ENCODE data around the gene SEMA3A. TPM values are rescaled to one million over a fixed set of nuclear protein-coding genes. Genes with fewer than 3 reads are reported as not detected.

SEMA3A gene
- total RNA-seq, 4 donors from 2014 or later: 27.8 to 39.0 (median 34.5) TPM

DNA sequence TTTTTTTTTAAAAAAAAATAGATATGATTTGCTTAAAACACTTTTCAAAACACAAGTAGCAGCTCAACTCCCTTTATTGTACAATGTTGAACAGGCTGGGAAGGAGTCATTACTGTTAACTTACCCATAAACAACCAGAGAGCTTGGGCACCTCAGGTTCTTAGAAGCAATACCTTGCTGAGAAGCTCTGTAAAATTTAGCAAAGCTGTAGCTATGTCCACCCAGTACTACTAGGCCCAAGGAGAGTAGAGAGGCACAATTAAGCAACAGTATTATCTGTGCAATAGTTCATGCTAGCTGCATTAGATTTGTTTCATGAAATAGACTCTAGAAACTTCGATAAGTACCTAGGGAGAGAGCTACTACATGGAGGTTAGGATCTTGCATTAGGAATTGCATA is 32.0 kb downstream of the SEMA3A start:
- Histone ChIP-seq H3K4me3 (no peak overlapping the region), H3K4me1 (peaks cover 0 to 41% (median 37%) of the 10 kb centered on the region in 4 donors), H3K9me3 (no peaks in the 10 kb centered on the region), H3K27ac (replicated peaks in 1 of 4) (peak overlapping the region; percentile 29 to 50 (median 38)), H3K36me3 (no peaks in the 10 kb centered on the region), H3K27me3 (no peaks in the 10 kb centered on the region)
- no peak for TF ChIP-seq POLR2A (IDR thresholded peaks at IDR 0.05; ENCODE audit: low read depth)
- TF ChIP-seq CTCF (IDR thresholded peaks at IDR 0.05): no peak
- TF ChIP-seq EP300 (IDR thresholded peaks at IDR 0.05): no peak
- TF ChIP-seq POLR2AphosphoS5 (IDR thresholded peaks at IDR 0.05): no peak
- DNase-seq (ENCODE audit: extremely low spot score): no peak
- 95% methylated on average over 1 of the region's 1 CpG for WGBS
- intact Hi-C loops (cut with DNase I): no loop called here

DNA sequence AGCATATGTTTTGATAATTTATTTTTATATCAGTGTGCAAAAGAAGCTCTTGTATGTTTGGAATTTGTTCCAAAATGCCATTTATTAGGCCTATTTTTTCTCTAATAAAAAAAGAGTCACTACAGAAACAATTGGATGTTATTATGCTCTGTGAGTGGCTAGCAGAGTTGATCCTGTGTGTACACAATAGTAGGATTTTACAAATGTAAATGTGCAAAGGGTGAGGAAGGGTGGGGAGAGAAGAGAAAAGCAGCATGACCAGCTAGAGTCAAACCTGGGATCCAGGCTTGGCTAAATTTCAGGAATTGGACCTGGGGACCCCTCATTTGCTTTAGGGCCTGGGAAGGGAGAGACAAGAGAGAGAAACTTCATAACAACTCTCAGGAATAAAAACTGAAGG is 32.5 kb downstream of the SEMA3A start:
- intact Hi-C loops (cut with DNase I): no loop called here
- Histone ChIP-seq H3K4me3 (no peak overlapping the region), H3K4me1 (peaks cover 0 to 41% (median 35%) of the 10 kb centered on the region in 4 donors), H3K27ac (replicated peaks in 1 of 4) (peak overlapping the region; percentile 29 to 50 (median 38)), H3K36me3 (no peaks in the 10 kb centered on the region), H3K27me3 (no peaks in the 10 kb centered on the region), H3K9me3 (no peaks in the 10 kb centered on the region)
- DNase-seq (ENCODE audit: extremely low spot score): no peak
- TF ChIP-seq EP300 (IDR thresholded peaks at IDR 0.05) (no peak), CTCF (IDR thresholded peaks at IDR 0.05) (no peak), POLR2AphosphoS5 (IDR thresholded peaks at IDR 0.05) (no peak), POLR2A (IDR thresholded peaks at IDR 0.05; ENCODE audit: low read depth) (no peak)

GRCh38 chr7:84161398-84161797 is 33.2 kb downstream of the SEMA3A start:
- no peak for TF ChIP-seq POLR2A (IDR thresholded peaks at IDR 0.05; ENCODE audit: low read depth)
- TF ChIP-seq CTCF (IDR thresholded peaks at IDR 0.05): no peak
- TF ChIP-seq POLR2AphosphoS5 (IDR thresholded peaks at IDR 0.05): no peak
- no peak for TF ChIP-seq EP300 (IDR thresholded peaks at IDR 0.05)
- no peaks in the 10 kb centered on the region for H3K27me3 ChIP-seq
- H3K27ac ChIP-seq (replicated peaks in 1 of 4): peak overlapping the region; percentile 13 to 57 (median 36)
- DNase-seq (ENCODE audit: extremely low spot score): no peak
- H3K9me3 ChIP-seq: no peaks in the 10 kb centered on the region
- H3K4me3 ChIP-seq: no peak overlapping the region
- no peaks in the 10 kb centered on the region for H3K36me3 ChIP-seq
- intact Hi-C loops (cut with DNase I): no loop called here
- WGBS: 55% methylated on average over 1 of the region's 1 CpG
- H3K4me1 ChIP-seq: peaks cover 0 to 41% (median 34%) of the 10 kb centered on the region in 4 donors

DNA sequence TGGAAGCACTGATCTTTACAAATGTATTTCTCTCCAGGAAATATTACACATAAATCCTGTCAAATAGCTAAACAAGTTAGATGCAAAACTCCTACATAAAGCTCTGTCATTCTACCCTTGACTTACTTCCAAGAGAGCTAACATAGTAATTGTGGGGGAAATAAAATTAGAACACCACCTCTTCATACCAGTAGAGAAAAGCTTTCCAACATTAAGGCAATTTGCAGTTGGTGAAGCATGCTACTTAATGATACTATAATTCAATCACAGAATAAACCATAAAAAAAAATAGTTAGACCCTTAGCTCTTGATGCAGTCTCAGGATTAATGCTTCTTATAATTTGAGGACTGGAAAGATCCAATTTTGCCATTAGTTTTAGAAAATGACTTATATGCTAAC is 35.2 kb downstream of the SEMA3A start:
- no peak for TF ChIP-seq POLR2A (IDR thresholded peaks at IDR 0.05; ENCODE audit: low read depth)
- TF ChIP-seq POLR2AphosphoS5 (IDR thresholded peaks at IDR 0.05): no peak
- no peak for TF ChIP-seq EP300 (IDR thresholded peaks at IDR 0.05)
- TF ChIP-seq CTCF (IDR thresholded peaks at IDR 0.05): no peak
- intact Hi-C loops (cut with DNase I): no loop called here

GRCh38 chr7:84157171-84157570 is 37.4 kb downstream of the SEMA3A start:
- intact Hi-C loops (cut with DNase I): no loop called here
- Histone ChIP-seq H3K4me3 (no peak overlapping the region), H3K9me3 (no peaks in the 10 kb centered on the region), H3K4me1 (peaks cover 0 to 52% (median 47%) of the 10 kb centered on the region in 4 donors), H3K27me3 (no peaks in the 10 kb centered on the region), H3K36me3 (no peaks in the 10 kb centered on the region), H3K27ac (replicated peaks in 1 of 4) (no peak overlapping the region)
- TF ChIP-seq POLR2A (IDR thresholded peaks at IDR 0.05; ENCODE audit: low read depth): no peak
- TF ChIP-seq POLR2AphosphoS5 (IDR thresholded peaks at IDR 0.05): no peak
- TF ChIP-seq CTCF (IDR thresholded peaks at IDR 0.05): no peak
- no peak for TF ChIP-seq EP300 (IDR thresholded peaks at IDR 0.05)
- DNase-seq (ENCODE audit: extremely low spot score): no peak
- 94% methylated on average over 4 of the region's 4 CpGs for WGBS

More for the DNA sequence above, 35.2 kb downstream of the SEMA3A start:
- H3K27ac ChIP-seq (replicated peaks in 1 of 4): peak overlapping the region in 1 of 4 donors; percentile 4
- no peaks in the 10 kb centered on the region for H3K9me3 ChIP-seq
- H3K27me3 ChIP-seq: no peaks in the 10 kb centered on the region
- H3K36me3 ChIP-seq: no peaks in the 10 kb centered on the region
- no peak for DNase-seq (ENCODE audit: extremely low spot score)
- peaks cover 0 to 56% (median 49%) of the 10 kb centered on the region in 4 donors for H3K4me1 ChIP-seq
- H3K4me3 ChIP-seq: no peak overlapping the region
